8988T (cell line): ENCODE data around the gene CD180.

Experiments used
- DNase-seq: peaks from one replicate; pipeline ENCODE4 v3.0.0; 2011

The CD180 gene

GRCh38 chr5:67156976-67157583 is 39.5 kb downstream of the CD180 start:
- DNase-seq = no peak

DNA sequence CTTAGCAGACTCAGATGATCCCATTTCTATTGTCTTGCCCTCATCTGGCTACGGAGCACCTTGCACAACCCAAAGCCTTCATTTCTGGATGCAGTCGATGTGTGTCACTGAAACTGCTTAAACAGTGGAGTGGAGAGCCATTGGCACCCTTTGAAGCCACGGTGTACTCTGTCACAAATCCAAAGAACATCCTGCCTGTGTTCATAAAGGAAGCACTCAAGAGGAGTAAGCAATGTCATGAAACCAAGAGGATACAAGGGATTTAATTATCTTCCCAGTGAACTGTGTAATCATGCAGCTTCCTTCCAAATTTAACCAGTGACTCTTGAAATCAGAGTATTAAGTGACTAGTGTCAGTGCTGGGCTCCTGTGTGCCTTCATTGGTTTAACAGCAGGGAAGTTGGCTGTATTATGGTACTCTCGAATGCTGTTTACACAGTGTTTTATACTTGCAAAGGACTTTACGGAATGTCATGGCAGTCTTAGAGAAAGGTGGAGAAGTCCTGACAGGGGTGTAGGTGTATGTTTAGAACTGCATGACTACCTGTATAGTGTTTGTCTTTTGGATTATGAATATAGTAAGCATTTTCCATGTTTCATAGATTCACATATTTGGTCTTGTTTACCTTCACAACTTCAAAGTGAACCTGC is 41.9 kb downstream of the CD180 start:
- no peak for DNase-seq

GRCh38 chr5:67153292-67153691 is 43.3 kb downstream of the CD180 start:
- DNase-seq = no peak

DNA sequence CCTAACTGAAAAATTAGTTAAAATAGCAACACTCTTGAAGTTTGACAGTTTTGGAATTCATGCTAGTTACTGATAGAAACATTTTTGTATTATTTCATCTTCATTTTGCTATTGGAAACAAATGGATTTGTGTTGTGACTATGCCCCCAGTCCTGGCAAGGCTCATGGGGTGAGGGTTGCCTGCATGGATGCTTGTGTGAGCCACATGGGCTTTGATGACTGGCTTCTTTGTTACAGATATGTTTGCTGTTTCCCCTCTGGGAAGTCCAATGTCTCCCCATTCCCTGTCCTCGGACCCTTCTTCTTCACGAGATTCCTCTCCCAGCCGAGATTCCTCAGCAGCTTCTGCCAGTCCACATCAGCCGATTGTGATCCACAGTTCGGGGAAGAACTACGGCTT is 44.2 kb downstream of the CD180 start:
- DNase-seq = no peak

DNA sequence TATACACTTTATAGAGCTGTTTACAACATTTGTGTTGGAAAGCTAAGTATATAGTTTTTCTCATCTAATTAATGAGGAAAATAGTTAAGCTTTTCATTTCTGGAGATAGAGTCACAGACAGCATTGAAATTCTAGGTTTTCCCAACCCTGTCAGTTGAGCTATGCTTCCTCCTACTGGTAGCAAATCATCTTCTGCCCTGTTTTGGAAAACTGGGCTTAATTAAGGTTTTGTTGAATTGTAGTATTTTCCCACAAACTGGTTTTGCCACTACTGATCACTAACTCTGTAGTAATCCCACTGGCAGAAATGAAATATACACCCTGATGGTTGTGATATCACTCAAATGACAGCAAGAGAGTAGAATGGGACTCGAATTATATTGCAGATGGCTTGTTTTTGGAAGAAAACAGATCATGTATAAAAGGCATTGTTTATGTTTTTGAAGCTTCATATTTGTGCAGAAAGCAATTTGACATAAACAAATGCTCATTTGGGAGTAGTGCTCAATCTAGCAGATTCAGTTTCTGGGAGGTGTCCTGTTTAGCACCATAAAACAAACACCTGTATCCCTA is 46.6 kb downstream of the CD180 start:
- DNase-seq = no peak

GRCh38 chr5:67149057-67149950 is 47.3 kb downstream of the CD180 start:
- DNase-seq = no peak

DNA sequence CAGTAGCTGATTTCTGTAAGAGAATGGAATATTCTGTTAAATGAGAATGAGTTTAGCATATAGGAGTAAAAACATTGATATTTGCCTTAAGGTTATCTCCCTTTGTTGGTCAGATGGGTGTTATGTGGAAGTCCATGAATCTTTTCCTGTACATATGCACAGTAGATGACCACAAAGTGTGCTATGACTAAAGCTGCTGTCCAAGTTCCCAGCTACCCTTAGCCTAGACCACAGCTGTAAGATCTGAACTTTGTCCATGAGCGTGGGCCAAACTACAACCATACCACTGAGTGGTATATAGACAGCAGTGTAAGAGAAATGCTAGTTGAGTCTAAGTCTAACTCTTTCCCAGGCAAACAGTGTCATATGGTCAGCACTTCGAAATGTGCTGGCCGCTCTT is 48.8 kb downstream of the CD180 start:
- no peak for DNase-seq

DNA sequence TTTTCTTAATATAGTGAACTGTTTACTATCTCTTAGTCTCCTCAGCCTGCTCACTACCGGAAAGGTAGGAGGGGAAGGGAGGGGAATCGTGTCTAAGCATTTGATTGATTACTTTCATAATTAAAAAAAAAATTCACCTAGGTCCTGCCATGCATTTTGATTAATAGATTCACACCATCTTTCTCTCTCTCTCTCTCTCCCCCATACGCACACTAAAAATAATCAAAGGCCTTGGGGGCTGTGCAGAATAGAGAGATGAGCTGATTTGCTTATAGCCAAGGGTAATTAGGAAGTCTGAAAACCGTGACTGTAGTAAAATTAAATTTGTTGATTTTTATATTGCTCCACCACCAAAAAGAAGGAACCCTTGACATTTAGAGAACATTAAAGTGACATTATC is 49.6 kb downstream of the CD180 start:
- no peak for DNase-seq

DNA sequence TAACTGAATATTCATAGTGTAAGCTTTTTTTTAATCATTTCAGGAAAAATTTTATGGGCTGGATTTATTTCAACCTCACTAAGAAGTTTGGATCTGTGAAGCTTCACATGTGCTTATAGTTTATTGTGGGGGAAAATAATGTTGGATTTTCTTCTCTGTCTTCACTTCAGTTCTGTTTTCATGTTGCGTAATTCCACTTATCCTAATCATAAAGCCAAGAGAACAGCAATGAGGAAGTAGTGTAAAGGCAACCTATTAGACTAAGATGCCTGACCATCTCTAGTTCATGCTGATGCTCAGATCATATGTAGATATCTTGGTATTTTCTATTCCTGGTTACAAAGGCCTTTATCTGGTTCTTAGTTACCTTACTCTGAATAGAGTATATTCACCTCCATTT is 50.0 kb downstream of the CD180 start:
- no peak for DNase-seq

GRCh38 chr5:67144183-67144639 is 52.4 kb downstream of the CD180 start:
- DNase-seq = no peak

DNA sequence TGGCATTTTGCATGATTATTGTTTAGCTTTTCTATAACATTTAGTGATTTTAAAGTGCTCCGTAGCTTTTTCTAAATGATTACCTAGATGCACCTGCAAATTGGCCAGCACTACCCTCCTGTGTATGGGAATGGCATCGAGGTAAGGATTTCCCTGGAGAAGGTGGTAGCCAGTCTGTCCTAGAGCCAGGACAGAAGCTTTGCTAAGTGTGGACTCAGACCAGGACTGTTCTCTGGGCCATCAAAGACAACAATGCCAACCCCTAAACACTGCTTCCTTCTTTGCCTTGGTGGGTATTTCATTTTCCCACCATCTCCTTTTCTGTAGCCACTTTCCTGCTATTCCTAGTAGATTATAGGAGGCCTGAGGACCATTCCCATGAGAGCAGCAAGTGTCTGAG is 53.0 kb downstream of the CD180 start:
- DNase-seq = no peak

GRCh38 chr5:67142816-67143215 is 53.8 kb downstream of the CD180 start:
- no peak for DNase-seq

- DNase-seq = no peak
Measured at GRCh38 chr5:67141644-67142043, 55.0 kb downstream of the CD180 start.

- no peak for DNase-seq
Measured at GRCh38 chr5:67140413-67140812, 56.2 kb downstream of the CD180 start.

DNA sequence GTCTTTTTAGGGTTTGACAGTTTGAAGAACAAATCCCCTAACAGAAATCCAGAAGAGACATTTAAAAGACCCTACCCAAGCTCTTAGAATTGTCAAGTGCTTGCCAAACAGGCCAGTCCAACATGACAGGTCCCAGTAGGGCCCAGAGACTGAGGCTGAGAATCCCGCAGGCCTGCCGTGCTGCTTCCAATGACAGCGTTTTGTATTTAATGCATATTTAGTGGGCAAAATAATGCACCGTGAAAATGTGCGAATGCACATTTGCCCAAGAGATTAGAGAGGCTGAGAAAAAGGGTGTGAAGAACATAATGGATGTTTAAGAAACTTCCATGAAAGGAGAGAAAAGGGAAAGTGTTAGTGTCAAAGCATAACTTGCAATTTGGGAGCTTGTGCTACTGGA is 57.6 kb downstream of the CD180 start:
- no peak for DNase-seq

DNA sequence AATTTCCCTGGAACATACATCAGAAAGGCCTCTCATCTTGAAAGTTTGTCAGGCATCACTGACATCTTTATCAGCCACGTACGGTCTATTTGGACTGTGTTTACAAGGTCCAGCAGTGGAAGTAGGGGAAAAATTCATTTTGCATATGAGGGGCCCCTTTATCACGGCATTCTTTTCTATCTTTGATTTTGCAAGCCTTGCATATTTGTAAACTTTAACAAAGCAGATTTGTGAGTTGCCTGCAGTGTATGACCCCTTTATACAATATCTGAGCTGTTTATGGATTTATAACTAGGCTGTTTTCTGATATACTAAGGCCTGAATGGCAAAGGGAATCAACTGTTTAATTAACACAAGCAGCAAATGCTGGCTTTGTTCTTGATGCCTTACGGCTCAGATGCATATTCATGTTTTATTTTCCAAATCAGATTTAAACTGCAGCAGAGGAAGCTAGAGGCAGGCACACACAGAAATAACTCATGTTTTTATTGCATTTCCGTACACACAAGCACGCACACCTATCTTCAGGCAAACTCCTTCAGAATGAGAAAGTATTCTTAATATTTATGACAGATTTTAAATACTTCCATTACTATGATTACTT is 61.1 kb downstream of the CD180 start:
- DNase-seq = no peak

DNA sequence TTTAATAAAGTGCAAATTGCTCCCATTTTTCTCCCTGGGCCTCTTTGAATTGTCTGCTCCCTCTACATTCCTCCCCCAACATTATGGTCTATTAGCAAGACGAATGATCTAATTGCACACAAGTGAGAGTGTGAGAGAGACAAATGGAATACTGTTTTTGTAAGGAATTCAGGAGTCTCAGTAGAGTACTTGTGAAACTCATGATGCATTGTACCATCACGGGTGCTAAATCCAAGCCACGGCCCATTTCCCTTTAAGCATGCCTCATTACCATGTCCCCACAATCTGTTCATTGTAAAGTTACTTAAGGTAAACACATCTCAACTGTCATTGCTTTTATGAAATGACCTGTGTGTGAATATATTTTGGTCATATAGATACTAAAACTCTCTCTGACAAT is 62.8 kb downstream of the CD180 start:
- DNase-seq = no peak

- no peak for DNase-seq
Measured at GRCh38 chr5:67133217-67133616, 63.4 kb downstream of the CD180 start.

- DNase-seq = no peak
Measured at GRCh38 chr5:67129768-67130167, 66.8 kb downstream of the CD180 start.
